Endothelial cell of umbilical vein (primary cell): ENCODE results near the gene SMCP. TPM values are rescaled to one million over a fixed set of nuclear protein-coding genes. Genes with fewer than 3 reads are reported as not detected.

Experiments used
- BruUV-seq: library from RNA; stranded (reverse); fragments of 400-500 nt; replicated peaks from 2 replicates; lab custom pipeline; 2021; lab: Mats Ljungman, UMichigan
- CTCF ChIA-PET: fragments of 300-600, 350-600 bp; sonication (Branson Sonifier 250); formaldehyde crosslinking; loops from one replicate; lab custom pipeline; 2021; ENCODE audit warnings: antibody characterized with exemption, inconsistent platforms; lab: Charles Lee
- POLR2A ChIA-PET: fragments of 300-600, 350-600 bp; sonication (Branson Sonifier 250); formaldehyde crosslinking; loops from one replicate; lab custom pipeline; 2021; ENCODE audit warnings: antibody characterized with exemption, inconsistent platforms; lab: Charles Lee
- DNase-seq: peaks from one replicate; pipeline ENCODE4 v3.0.0-alpha.2; 2011; ENCODE audit warnings: low read depth, low spot score
- FAIRE-seq: peaks from 2 replicates; lab custom pipeline; 2011; peaks lifted over from hg19 to GRCh38; lab: Jason Lieb, UNC
- H2AFZ ChIP-seq: 2 replicates; pipeline ENCODE4 v1.6.0; 2012; ENCODE audit warnings: low read depth, low read length, control low read depth, inconsistent platforms
- H3K27ac ChIP-seq: 2 replicates; pipeline ENCODE4 v1.5.1; 2011; ENCODE audit warnings: low read depth, mild to moderate bottlenecking, control low read depth, low read length, moderate library complexity; ENCODE audit not compliant: insufficient read depth
- H3K27me3 ChIP-seq, 2 experiments: 2 replicates each; pipeline versions ENCODE4 v1.6.0 to v1.6.1; 2011; ENCODE audit warnings: low read length in 2 of 2, mixed read lengths in 1 of 2; ENCODE audit not compliant: control insufficient read depth in 2 of 2, insufficient read depth in 2 of 2
- H3K36me3 ChIP-seq, 2 experiments: 2 replicates in 1 of 2; 3 replicates in 1 of 2; pipeline ENCODE4 v1.5.1; 2011; ENCODE audit warnings: low read length in 2 of 2, mild to moderate bottlenecking in 1 of 2, moderate library complexity in 1 of 2; ENCODE audit not compliant: control insufficient read depth in 2 of 2, insufficient read depth in 2 of 2; ENCODE audit errors: extremely low read depth in 1 of 2
- H3K4me1 ChIP-seq: 3 replicates; pipeline ENCODE4 v1.5.1; 2011; ENCODE audit warnings: mild to moderate bottlenecking, low read length; ENCODE audit not compliant: control insufficient read depth, insufficient read depth; ENCODE audit errors: extremely low read depth
- H3K4me2 ChIP-seq: 2 replicates; pipeline ENCODE4 v1.6.1; 2011; ENCODE audit warnings: low read length, control low read depth, mixed read lengths; ENCODE audit not compliant: insufficient read depth
- H3K4me3 ChIP-seq, 3 experiments: fragments of 200-600 bp in 1 of 3; sonication (generic), shearing (Covaris generic) in 1 of 3; replicated peaks in 1 of 3; 2 replicates each; pipeline ENCODE4 v1.5.1; 2011 to 2016; ENCODE audit warnings: control low read depth in 3 of 3, low read length in 3 of 3, mild to moderate bottlenecking in 2 of 3, inconsistent platforms in 1 of 3, low read depth in 1 of 3, moderate library complexity in 1 of 3; ENCODE audit not compliant: insufficient read depth in 1 of 3
- H3K79me2 ChIP-seq: 2 replicates; pipeline ENCODE4 v1.6.0; 2012; ENCODE audit warnings: low read length, inconsistent platforms; ENCODE audit not compliant: control insufficient read depth, insufficient read depth
- H3K9ac ChIP-seq: replicated peaks from 2 replicates; pipeline ENCODE3; 2011; ENCODE audit warnings: low read length, control low read depth; ENCODE audit not compliant: insufficient read depth; ENCODE audit errors: extremely low read depth
- H3K9me1 ChIP-seq: replicated peaks from 3 replicates; pipeline ENCODE4 v1.6.0; 2011; ENCODE audit warnings: mild to moderate bottlenecking, low read length; ENCODE audit not compliant: control insufficient read depth, insufficient read depth; ENCODE audit errors: extremely low read depth
- H3K9me3 ChIP-seq: replicated peaks from 2 replicates; pipeline ENCODE4 v1.5.1; 2012; ENCODE audit warnings: low read length, inconsistent platforms; ENCODE audit not compliant: control insufficient read depth, insufficient read depth
- H4K20me1 ChIP-seq: replicated peaks from 2 replicates; pipeline ENCODE3; 2011; ENCODE audit warnings: mild to moderate bottlenecking, low read length; ENCODE audit not compliant: control insufficient read depth, insufficient read depth; ENCODE audit errors: extremely low read depth
- EZH2 ChIP-seq: IDR thresholded peaks from 2 replicates; pipeline ENCODE4 v1.6.1; 2012; ENCODE audit warnings: borderline replicate concordance, low read depth, mild to moderate bottlenecking, moderate library complexity, low read length, inconsistent platforms; ENCODE audit not compliant: severe bottlenecking
- FOS ChIP-seq: IDR thresholded peaks from 2 replicates; pipeline ENCODE4 v1.6.1; 2011; ENCODE audit warnings: mild to moderate bottlenecking, low read length, moderate library complexity, borderline replicate concordance; ENCODE audit not compliant: insufficient read depth
- GATA2 ChIP-seq: IDR thresholded peaks from 2 replicates; pipeline ENCODE4 v1.7.0; 2011; ENCODE audit warnings: low read depth, mild to moderate bottlenecking, moderate library complexity, mixed read lengths, low read length; ENCODE audit not compliant: insufficient read length, insufficient read depth
- JUN ChIP-seq: IDR thresholded peaks from 2 replicates; pipeline ENCODE4 v1.6.1; 2011; ENCODE audit warnings: borderline replicate concordance, low read depth; ENCODE audit not compliant: insufficient read length, insufficient read depth
- MYC ChIP-seq: IDR thresholded peaks from one replicate; pipeline ENCODE4 v1.6.1; 2011; ENCODE audit warnings: mild to moderate bottlenecking, low read depth, low read length
- POLR2A ChIP-seq: IDR thresholded peaks from 2 replicates; pipeline ENCODE4 v1.6.1; 2012; ENCODE audit warnings: low read depth, mild to moderate bottlenecking, control low read depth, low read length
- POLR2AphosphoS5 ChIP-seq: IDR thresholded peaks from 2 replicates; pipeline ENCODE4 v1.6.1; 2012; ENCODE audit warnings: low read depth, mild to moderate bottlenecking, control low read depth, low read length, moderate library complexity; ENCODE audit not compliant: insufficient read depth
- dilution Hi-C: fragments of 300-500 bp; cut with MboI; formaldehyde crosslinking; loops from one replicate; pipeline ENCODE4 v1.15.0; 2019; ENCODE audit warnings: low sequenced_read_pairs; ENCODE audit not compliant: extremely low pct_ligation_motif_present
- intact Hi-C: fragments of 100-400 bp; cut with micrococcal nuclease; formaldehyde crosslinking; loops from one replicate; pipeline ENCODE4 v1.10.0; 2022
- polyA plus RNA-seq, 4 experiments: library from polyadenylated mRNA; depleted of rRNA in 3 of 4; stranded (reverse) in 3 of 4; unstranded in 1 of 4; fragments of >200 nt; gene quantifications; 2 replicates each; pipeline versions ENCODE4 v1.2.1 to v1.2.3, GENCODE V29; 2011 to 2012; ENCODE audit warnings: missing spikeins in 1 of 4
- total RNA-seq: library from RNA; stranded (reverse); gene quantifications from 2 replicates; pipeline ENCODE4 v1.2.3, GENCODE V29; 2021
- TF ChIP-seq, protein P1 (sequence below): IDR thresholded peaks from 2 replicates; pipeline ENCODE4 v1.6.1; 2011; ENCODE audit not compliant: insufficient read depth, insufficient read length
- TF ChIP-seq, protein P2 (sequence below), 2 donors: IDR thresholded peaks; 1 replicate in 1 of 2; 2 replicates in 1 of 2; pipeline ENCODE4 v1.5.1; 2011; ENCODE audit warnings: low read length in 2 of 2, mild to moderate bottlenecking in 2 of 2, moderate library complexity in 2 of 2, control low read depth in 1 of 2, inconsistent platforms in 1 of 2, low read depth in 1 of 2; ENCODE audit not compliant: insufficient read depth in 1 of 2; ENCODE audit errors: extremely low read depth in 1 of 2

Gene SMCP
- total and polyA plus RNA-seq, 2 donors (not counting 3 experiments of a cell fraction or from before 2014, with no cell fraction given): not detected

DNA sequence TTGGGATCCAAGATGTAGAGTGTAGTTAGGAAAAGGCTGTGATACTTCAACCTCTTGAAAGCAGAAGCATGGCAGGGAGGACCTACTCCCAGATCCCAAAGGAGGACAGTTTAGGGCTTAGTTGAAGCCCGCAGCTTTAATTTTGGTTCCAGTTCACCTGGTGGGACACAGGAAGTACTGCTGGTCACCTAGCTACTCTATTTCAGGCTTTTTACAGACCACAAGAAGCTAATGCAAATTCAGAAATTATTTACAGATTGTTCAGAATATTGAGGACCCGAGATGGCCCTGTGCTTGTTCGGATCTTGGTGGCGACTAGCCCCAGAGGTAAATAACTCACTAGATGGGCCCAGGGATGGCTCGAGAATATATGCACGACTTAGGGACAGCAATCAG is 6.4 kb upstream of the SMCP start:
- H3K27ac ChIP-seq: no peak overlapping the region
- no peaks in the 10 kb centered on the region for H4K20me1 ChIP-seq
- no peaks in the 10 kb centered on the region for H3K36me3 ChIP-seq
- H3K4me3 ChIP-seq: no peak overlapping the region
- H3K9me3 ChIP-seq: no peaks in the 10 kb centered on the region
- POLR2A ChIA-PET: no interaction called here
- dilution Hi-C loops: no loop called here
- no peak for TF ChIP-seq JUN
- TF ChIP-seq GATA2: no peak
- TF ChIP-seq MYC: no peak
- no peak for TF ChIP-seq POLR2A
- TF ChIP-seq, protein P1, sequence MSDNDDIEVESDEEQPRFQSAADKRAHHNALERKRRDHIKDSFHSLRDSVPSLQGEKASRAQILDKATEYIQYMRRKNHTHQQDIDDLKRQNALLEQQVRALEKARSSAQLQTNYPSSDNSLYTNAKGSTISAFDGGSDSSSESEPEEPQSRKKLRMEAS: no peak
- no peak for TF ChIP-seq FOS
- no peak for TF ChIP-seq EZH2
- TF ChIP-seq, protein P2, sequence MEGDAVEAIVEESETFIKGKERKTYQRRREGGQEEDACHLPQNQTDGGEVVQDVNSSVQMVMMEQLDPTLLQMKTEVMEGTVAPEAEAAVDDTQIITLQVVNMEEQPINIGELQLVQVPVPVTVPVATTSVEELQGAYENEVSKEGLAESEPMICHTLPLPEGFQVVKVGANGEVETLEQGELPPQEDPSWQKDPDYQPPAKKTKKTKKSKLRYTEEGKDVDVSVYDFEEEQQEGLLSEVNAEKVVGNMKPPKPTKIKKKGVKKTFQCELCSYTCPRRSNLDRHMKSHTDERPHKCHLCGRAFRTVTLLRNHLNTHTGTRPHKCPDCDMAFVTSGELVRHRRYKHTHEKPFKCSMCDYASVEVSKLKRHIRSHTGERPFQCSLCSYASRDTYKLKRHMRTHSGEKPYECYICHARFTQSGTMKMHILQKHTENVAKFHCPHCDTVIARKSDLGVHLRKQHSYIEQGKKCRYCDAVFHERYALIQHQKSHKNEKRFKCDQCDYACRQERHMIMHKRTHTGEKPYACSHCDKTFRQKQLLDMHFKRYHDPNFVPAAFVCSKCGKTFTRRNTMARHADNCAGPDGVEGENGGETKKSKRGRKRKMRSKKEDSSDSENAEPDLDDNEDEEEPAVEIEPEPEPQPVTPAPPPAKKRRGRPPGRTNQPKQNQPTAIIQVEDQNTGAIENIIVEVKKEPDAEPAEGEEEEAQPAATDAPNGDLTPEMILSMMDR (IDR thresholded peaks at IDR 0.05; ENCODE audit: extremely low read depth in 1 of 2, insufficient read depth in 1 of 2, low read depth in 1 of 2, low read length in 2 of 2): no peak
- no peak for TF ChIP-seq POLR2AphosphoS5
- no peak overlapping the region for H3K4me2 ChIP-seq
- intact Hi-C loops: no loop called here
- H3K79me2 ChIP-seq: no peaks in the 10 kb centered on the region
- H3K9me1 ChIP-seq: no peaks in the 10 kb centered on the region
- CTCF ChIA-PET: interaction anchor here (1.5 to 1.7 kb wide), 2 partner anchors 316 to 359 kb away, joined by 3 to 5 read pairs; no protein-coding TSS in a partner anchor
- no peaks in the 10 kb centered on the region for H3K4me1 ChIP-seq
- DNase-seq (no peak), FAIRE-seq (no peak)
- no peak overlapping the region for H3K9ac ChIP-seq
- H3K27me3 ChIP-seq: no peaks in the 10 kb centered on the region
- BruUV-seq: no TSS peak
- no peak overlapping the region for H2AFZ ChIP-seq
